H1 (cell line): ENCODE data around the gene AGAP1. TPM values are rescaled to one million over a fixed set of nuclear protein-coding genes. Genes with fewer than 3 reads are reported as not detected.

Experiments used
- CTCF ChIA-PET: fragments of 300-600 bp; sonication (Branson Sonifier 250); formaldehyde crosslinking; loops from one replicate; lab custom pipeline; 2021; ENCODE audit not compliant: partially characterized antibody; lab: Charles Lee
- POLR2A ChIA-PET: fragments of 300-600 bp; sonication (Branson Sonifier 250); formaldehyde crosslinking; loops from one replicate; lab custom pipeline; 2021; ENCODE audit warnings: inconsistent platforms; ENCODE audit not compliant: partially characterized antibody; lab: Charles Lee
- DNase-seq, 2 experiments: peaks; one replicate each; pipeline versions ENCODE4 v3.0.0 to v3.0.0-alpha.2; 2010 to 2022; ENCODE audit warnings: low spot score in 2 of 2, low read depth in 1 of 2, mixed read lengths in 1 of 2
- FAIRE-seq: peaks from 2 replicates; lab custom pipeline; 2011; peaks lifted over from hg19 to GRCh38; lab: Jason Lieb, UNC
- H2AFZ ChIP-seq: 2 replicates; pipeline ENCODE4 v1.8.1; 2012; ENCODE audit warnings: low read length, inconsistent platforms
- H2AK5ac ChIP-seq: 2 replicates; pipeline ENCODE4 v1.6.1; 2013; ENCODE audit warnings: low read depth, low read length
- H2BK120ac ChIP-seq: replicated peaks from 2 replicates; pipeline ENCODE3; 2013; ENCODE audit warnings: low read depth, low read length, inconsistent platforms
- H2BK12ac ChIP-seq: 2 replicates; pipeline ENCODE4 v1.6.1; 2013; ENCODE audit warnings: low read depth, low read length
- H2BK15ac ChIP-seq: 2 replicates; pipeline ENCODE4 v1.6.1; 2013; ENCODE audit warnings: low read length
- H2BK20ac ChIP-seq: 2 replicates; pipeline ENCODE4 v1.6.1; 2013; ENCODE audit warnings: low read length
- H2BK5ac ChIP-seq: 2 replicates; pipeline ENCODE4 v1.6.1; 2013; ENCODE audit warnings: low read depth, low read length
- H3K14ac ChIP-seq: 2 replicates; pipeline ENCODE4 v1.6.1; 2013; ENCODE audit warnings: inconsistent platforms; ENCODE audit not compliant: insufficient read length
- H3K18ac ChIP-seq: 2 replicates; pipeline ENCODE4 v1.6.1; 2013; ENCODE audit warnings: low read length; ENCODE audit errors: extremely low read depth
- H3K23ac ChIP-seq: 2 replicates; pipeline ENCODE4 v1.6.1; 2013; ENCODE audit warnings: inconsistent platforms; ENCODE audit not compliant: insufficient read length
- H3K23me2 ChIP-seq: 2 replicates; pipeline ENCODE4 v1.6.1; 2013; ENCODE audit warnings: low read depth, low read length
- H3K27ac ChIP-seq: 2 replicates; pipeline ENCODE4 v1.6.1; 2011; ENCODE audit warnings: low read depth, low read length, inconsistent platforms
- H3K27me3 ChIP-seq, 4 experiments: replicated peaks in 1 of 4; 1 replicate in 1 of 4; 2 replicates in 3 of 4; pipeline versions ENCODE4 v1.6.1 to v1.8.1; 2011 to 2013; ENCODE audit warnings: low read length in 3 of 4, mild to moderate bottlenecking in 3 of 4, inconsistent platforms in 2 of 4, mixed read lengths in 2 of 4, moderate library complexity in 1 of 4; ENCODE audit not compliant: control insufficient read depth in 3 of 4, insufficient read depth in 3 of 4; ENCODE audit errors: extremely low read depth in 1 of 4
- H3K36me3 ChIP-seq, 4 experiments: 2 replicates each; pipeline versions ENCODE4 v1.6.1 to v1.8.1; 2011 to 2013; ENCODE audit warnings: mild to moderate bottlenecking in 4 of 4, low read length in 3 of 4, moderate library complexity in 2 of 4, control low read depth in 1 of 4, inconsistent platforms in 1 of 4; ENCODE audit not compliant: insufficient read depth in 4 of 4, control insufficient read depth in 2 of 4
- H3K4ac ChIP-seq: replicated peaks from 2 replicates; pipeline ENCODE3; 2013; ENCODE audit warnings: low read length, low read depth, mixed read lengths, inconsistent platforms; ENCODE audit not compliant: insufficient read length
- H3K4me1 ChIP-seq, 4 experiments: replicated peaks in 1 of 4; 1 replicate in 1 of 4; 2 replicates in 3 of 4; pipeline versions ENCODE4 v1.6.1 to v1.8.1; 2011 to 2013; ENCODE audit warnings: low read length in 3 of 4, inconsistent platforms in 2 of 4, mixed read lengths in 1 of 4; ENCODE audit not compliant: insufficient read depth in 4 of 4, control insufficient read depth in 3 of 4
- H3K4me2 ChIP-seq, 2 experiments: 2 replicates each; pipeline versions ENCODE4 v1.6.1 to v1.8.1; 2011 to 2013; ENCODE audit warnings: low read depth in 2 of 2, low read length in 2 of 2, control low read depth in 1 of 2, inconsistent platforms in 1 of 2, mild to moderate bottlenecking in 1 of 2; ENCODE audit not compliant: insufficient read depth in 1 of 2
- H3K4me3 ChIP-seq, 4 experiments: fragments of 200-600, 300-600 bp in 1 of 4; sonication (generic), shearing (Covaris generic), sonication (Bioruptor Twin) in 1 of 4; 2 replicates each; pipeline versions ENCODE4 v1.5.1 to v1.8.1; 2011 to 2016; ENCODE audit warnings: low read length in 4 of 4, low read depth in 3 of 4, control low read depth in 2 of 4, inconsistent platforms in 2 of 4, mild to moderate bottlenecking in 2 of 4, mixed read lengths in 1 of 4, moderate library complexity in 1 of 4; ENCODE audit not compliant: insufficient read depth in 2 of 4; ENCODE audit errors: extremely low read depth in 1 of 4
- H3K56ac ChIP-seq: replicated peaks from 2 replicates; pipeline ENCODE3; 2013; ENCODE audit warnings: low read depth, mild to moderate bottlenecking, mixed read lengths, low read length, inconsistent platforms; ENCODE audit not compliant: insufficient read length
- H3K79me1 ChIP-seq: 2 replicates; pipeline ENCODE4 v1.6.1; 2013; ENCODE audit warnings: low read depth, low read length, control low read depth
- H3K79me2 ChIP-seq, 2 experiments: 2 replicates each; pipeline versions ENCODE4 v1.6.1 to v1.8.1; 2012 to 2013; ENCODE audit warnings: low read length in 2 of 2, mild to moderate bottlenecking in 2 of 2, inconsistent platforms in 1 of 2; ENCODE audit not compliant: insufficient read depth in 2 of 2, control insufficient read depth in 1 of 2
- H3K9ac ChIP-seq, 4 experiments: replicated peaks in 1 of 4; 1 replicate in 1 of 4; 2 replicates in 3 of 4; pipeline versions ENCODE4 v1.6.1 to v1.8.1; 2011 to 2013; ENCODE audit warnings: low read depth in 3 of 4, low read length in 3 of 4, control low read depth in 2 of 4, mild to moderate bottlenecking in 2 of 4, moderate library complexity in 2 of 4, inconsistent platforms in 1 of 4; ENCODE audit errors: extremely low read depth in 1 of 4
- H3K9me3 ChIP-seq, 2 experiments: 2 replicates each; pipeline versions ENCODE4 v1.6.1 to v1.8.1; 2012 to 2013; ENCODE audit warnings: mild to moderate bottlenecking in 2 of 2, moderate library complexity in 2 of 2, control low read depth in 1 of 2, inconsistent platforms in 1 of 2, low read depth in 1 of 2, low read length in 1 of 2, mixed read lengths in 1 of 2; ENCODE audit not compliant: insufficient read depth in 2 of 2
- H4K20me1 ChIP-seq, 2 experiments: replicated peaks in 1 of 2; 2 replicates each; pipeline versions ENCODE3 to v1.8.1; 2011 to 2013; ENCODE audit warnings: inconsistent platforms in 2 of 2, low read length in 2 of 2, mild to moderate bottlenecking in 1 of 2; ENCODE audit not compliant: insufficient read depth in 2 of 2, control insufficient read depth in 1 of 2
- H4K5ac ChIP-seq: 2 replicates; pipeline ENCODE4 v1.6.1; 2013; ENCODE audit warnings: low read length, low read depth, mixed read lengths, inconsistent platforms; ENCODE audit not compliant: insufficient read length
- H4K8ac ChIP-seq: 2 replicates; pipeline ENCODE4 v1.8.0; 2013; ENCODE audit warnings: mild to moderate bottlenecking, moderate library complexity, low read length, inconsistent platforms; ENCODE audit not compliant: insufficient read depth; ENCODE audit errors: extremely low read depth
- H4K91ac ChIP-seq: replicated peaks from 2 replicates; pipeline ENCODE3; 2013; ENCODE audit warnings: low read length, mixed read lengths, inconsistent platforms; ENCODE audit not compliant: insufficient read length
- CTBP2 ChIP-seq: IDR thresholded peaks from 2 replicates; pipeline ENCODE4 v1.7.0; 2011; ENCODE audit warnings: borderline replicate concordance, mild to moderate bottlenecking, moderate library complexity, mixed read lengths, low read length; ENCODE audit not compliant: insufficient read depth, insufficient read length
- WGBS, 2 experiments: shearing (Covaris generic) in 1 of 2; methylation state at CpG; one replicate each; pipeline versions ENCODE4 v1.1.6 to v1.1.7; 2013 to 2015; ENCODE audit warnings: low lambda C conversion rate in 2 of 2, mixed read lengths in 2 of 2, inconsistent platforms in 1 of 2, low coverage in 1 of 2, missing lambda C conversion rate in 1 of 2; ENCODE audit not compliant: insufficient replicate concordance in 2 of 2, insufficient coverage in 1 of 2, insufficient read length in 1 of 2; ENCODE audit errors: extremely low coverage in 1 of 2, missing lambda C conversion rate in 1 of 2; 5-methylcytosine and 5-hydroxymethylcytosine counted together
- polyA plus RNA-seq, 7 experiments: library from polyadenylated mRNA; depleted of rRNA in 3 of 7; stranded (reverse) in 5 of 7; unstranded in 2 of 7; fragments of >200 nt in 5 of 7; fragments of 200-250 nt in 2 of 7; gene quantifications; 1 replicate in 5 of 7; 2 replicates in 1 of 7; 4 replicates in 1 of 7; pipeline versions ENCODE4 v1.2.1 to v1.2.3, GENCODE V29; 2011 to 2013; ENCODE audit warnings: missing spikeins in 2 of 7, mixed read lengths in 2 of 7
- total RNA-seq: library from RNA; stranded (reverse); fragmentation: NEBNext Ultra II Directional; extraction: Animal tissue kit (Norgen Biotek cat#: 25700); gene quantifications from 2 replicates; pipeline ENCODE4 v1.2.1, GENCODE V29; 2021

Gene AGAP1
- total and polyA plus RNA-seq, 2 of the 8 experiments (the other 6 are each of a cell fraction or from before 2014, with no cell fraction given): 18.1 to 39.4 TPM

- Histone ChIP-seq H3K79me2 (no peaks in the 10 kb centered on the region), H4K91ac (no peak overlapping the region)
- no peak for TF ChIP-seq CTBP2
- TF ChIP-seq, all 59 proteins: peak for 0
- Histone ChIP-seq H2BK12ac (no peak overlapping the region), H3K4me3 (no peak overlapping the region), H3K14ac (no peak overlapping the region), H2BK5ac (no peak overlapping the region), H3K27me3 (no peaks in the 10 kb centered on the region), H3K18ac (no peak overlapping the region), H4K5ac (no peak overlapping the region), H2AFZ (no peak overlapping the region), H3K9me3 (no peaks in the 10 kb centered on the region), H3K23ac (no peak overlapping the region), H3K56ac (no peak overlapping the region), H3K79me1 (no peaks in the 10 kb centered on the region), H3K4me2 (no peak overlapping the region), H2BK20ac (no peak overlapping the region), H3K4ac (no peak overlapping the region), H3K9ac (no peak overlapping the region), H2BK15ac (no peak overlapping the region), H4K20me1 (no peaks in the 10 kb centered on the region), H2AK5ac (no peak overlapping the region), H3K4me1 (no peaks in the 10 kb centered on the region), H3K36me3 (no peaks in the 10 kb centered on the region), H4K8ac (no peak overlapping the region), H3K23me2 (no peaks in the 10 kb centered on the region), H3K27ac (no peak overlapping the region), H2BK120ac (no peak overlapping the region)
- WGBS, 2 experiments: 90% methylated on average over 16 of the region's 19 CpGs; no CpG with 5 or more reads in 1 of the 2 experiments
- ChIA-PET CTCF (interaction anchor here (0.6 to 2.1 kb wide), 4 partner anchors 15 to 1370 kb away, joined by 3 to 6 read pairs (median 4); no protein-coding TSS in a partner anchor), POLR2A (no interaction called here)
- FAIRE-seq: no peak
- no peak for DNase-seq
Measured at GRCh38 chr2:235917506-235917905, 423.7 kb downstream of the AGAP1 start.
